Liver (tissue), 9 donors: ENCODE data around the gene TIMM13. TPM values are rescaled to one million over a fixed set of nuclear protein-coding genes. Genes with fewer than 3 reads are reported as not detected.
A peak's percentile ranks its signal among the peaks of the same experiment; 100 is the strongest.

Experiments used
- DNase-seq: peaks from one replicate; pipeline ENCODE4 v3.0.0-alpha.2; 2017; ENCODE audit warnings: low spot score
- H3K27ac ChIP-seq, 2 donors: one replicate each; pipeline ENCODE4 v1.7.0; 2013; ENCODE audit warnings: inconsistent platforms in 2 of 2, low read length in 2 of 2, control low read depth in 1 of 2, low read depth in 1 of 2, mild to moderate bottlenecking in 1 of 2
- H3K27me3 ChIP-seq, 4 donors: one replicate each; pipeline versions ENCODE4 v1.6.1 to v1.7.0; 2013; ENCODE audit warnings: low read length in 3 of 4, inconsistent platforms in 1 of 4, mild to moderate bottlenecking in 1 of 4, moderate library complexity in 1 of 4; ENCODE audit not compliant: control insufficient read depth in 4 of 4, insufficient read depth in 4 of 4
- H3K36me3 ChIP-seq, 4 donors: one replicate each; pipeline versions ENCODE4 v1.6.1 to v1.7.0; 2013; ENCODE audit warnings: low read length in 3 of 4, mild to moderate bottlenecking in 3 of 4, low read depth in 1 of 4, moderate library complexity in 1 of 4; ENCODE audit not compliant: control insufficient read depth in 4 of 4, insufficient read depth in 3 of 4
- H3K4me1 ChIP-seq, 4 donors: one replicate each; pipeline versions ENCODE4 v1.6.1 to v1.7.0; 2013; ENCODE audit warnings: low read length in 3 of 4, mild to moderate bottlenecking in 3 of 4, moderate library complexity in 1 of 4; ENCODE audit not compliant: control insufficient read depth in 4 of 4, insufficient read depth in 4 of 4
- H3K4me3 ChIP-seq, 3 donors: one replicate each; pipeline versions ENCODE4 v1.6.1 to v1.7.0; 2013; ENCODE audit warnings: low read length in 3 of 3, control low read depth in 1 of 3, low read depth in 1 of 3, mild to moderate bottlenecking in 1 of 3
- H3K9ac ChIP-seq, 2 donors: one replicate each; pipeline ENCODE4 v1.7.0; 2013; ENCODE audit warnings: low read length in 2 of 2, mild to moderate bottlenecking in 2 of 2, moderate library complexity in 2 of 2, control low read depth in 1 of 2, low read depth in 1 of 2
- H3K9me3 ChIP-seq, 4 donors: one replicate each; pipeline versions ENCODE4 v1.6.1 to v1.7.0; 2013; ENCODE audit warnings: low read length in 3 of 4; ENCODE audit not compliant: control insufficient read depth in 4 of 4
- EGR1 ChIP-seq, 2 donors: IDR thresholded peaks; 2 replicates each; pipeline ENCODE4 v1.6.1; 2016 to 2018; ENCODE audit warnings: antibody characterized with exemption in 2 of 2, low read depth in 2 of 2
- FOXA1 ChIP-seq: IDR thresholded peaks from 2 replicates; pipeline ENCODE4 v1.6.1; 2016; ENCODE audit warnings: antibody characterized with exemption
- FOXA2 ChIP-seq: IDR thresholded peaks from 2 replicates; pipeline ENCODE4 v1.6.1; 2016; ENCODE audit warnings: antibody characterized with exemption
- GABPA ChIP-seq, 2 donors: IDR thresholded peaks in 1 of 2; conservative IDR thresholded peaks in 1 of 2; 2 replicates each; pipeline ENCODE4 v1.6.1; 2016; ENCODE audit warnings: antibody characterized with exemption in 2 of 2, mild to moderate bottlenecking in 1 of 2, moderate library complexity in 1 of 2
- HNF4A ChIP-seq, 2 donors: conservative IDR thresholded peaks; 2 replicates each; pipeline ENCODE4 v1.6.1; 2016; ENCODE audit warnings: antibody characterized with exemption in 2 of 2, mild to moderate bottlenecking in 2 of 2
- HNF4G ChIP-seq: IDR thresholded peaks from 2 replicates; pipeline ENCODE4 v1.6.1; 2016; ENCODE audit warnings: antibody characterized with exemption
- JUND ChIP-seq, 2 donors: IDR thresholded peaks; 2 replicates each; pipeline ENCODE4 v1.6.1; 2016; ENCODE audit warnings: antibody characterized with exemption in 2 of 2
- NR2F2 ChIP-seq: IDR thresholded peaks from 2 replicates; pipeline ENCODE4 v1.6.1; 2016; ENCODE audit warnings: antibody characterized with exemption
- RAD21 ChIP-seq, 2 donors: IDR thresholded peaks; 2 replicates each; pipeline ENCODE4 v1.6.1; 2016; ENCODE audit warnings: antibody characterized with exemption in 2 of 2, mild to moderate bottlenecking in 2 of 2
- RXRA ChIP-seq, 2 donors: IDR thresholded peaks; 2 replicates each; pipeline ENCODE4 v1.6.1; 2017 to 2018; ENCODE audit warnings: antibody characterized with exemption in 2 of 2, mild to moderate bottlenecking in 1 of 2
- SP1 ChIP-seq: IDR thresholded peaks from 2 replicates; pipeline ENCODE4 v1.6.1; 2018; ENCODE audit warnings: antibody characterized with exemption, mild to moderate bottlenecking
- TAF1 ChIP-seq: conservative IDR thresholded peaks from 2 replicates; pipeline ENCODE4 v1.6.1; 2016; ENCODE audit warnings: antibody characterized with exemption, mild to moderate bottlenecking
- YY1 ChIP-seq: IDR thresholded peaks from 2 replicates; pipeline ENCODE4 v1.6.1; 2016; ENCODE audit warnings: antibody characterized with exemption, mild to moderate bottlenecking
- WGBS: extraction: QIAGEN DNeasy Blood & Tissue Kit; methylation state at CpG from one replicate; pipeline ENCODE4 v1.1.7; 2013; 5-methylcytosine and 5-hydroxymethylcytosine counted together
- polyA plus RNA-seq, 2 donors: library from polyadenylated mRNA; stranded (reverse) in 1 of 2; unstranded in 1 of 2; fragments of 200-250 nt in 1 of 2; fragments of >200 nt in 1 of 2; fragmentation: Nextera tagmentation in 1 of 2; extraction: Ambion mirVana in 1 of 2; gene quantifications; one replicate each; pipeline versions ENCODE4 v1.2.1 to v1.2.3, GENCODE V29; 2013 to 2015
- total RNA-seq, 2 donors: library from RNA; depleted of rRNA; stranded (reverse); fragments of >200 nt; gene quantifications; one replicate each; pipeline ENCODE4 v1.2.3, GENCODE V29; 2014
- TF ChIP-seq, protein P1 (sequence below): IDR thresholded peaks from 2 replicates; pipeline ENCODE4 v1.6.1; 2016; ENCODE audit warnings: antibody characterized with exemption
- TF ChIP-seq, protein P2 (sequence below): fragments of 150-350 bp; IDR thresholded peaks from 2 replicates; pipeline ENCODE4 v1.5.1; 2017; ENCODE audit warnings: improper control_type of control experiment, low read depth, low read length; ENCODE audit not compliant: missing input control
- TF ChIP-seq, protein P3 (sequence below): IDR thresholded peaks from 2 replicates; pipeline ENCODE4 v1.6.1; 2016; ENCODE audit warnings: antibody characterized with exemption, mild to moderate bottlenecking
- TF ChIP-seq, protein P4 (sequence below): IDR thresholded peaks from 2 replicates; pipeline ENCODE4 v1.6.1; 2016; ENCODE audit warnings: antibody characterized with exemption
- TF ChIP-seq, protein P5 (sequence below): IDR thresholded peaks from 2 replicates; pipeline ENCODE4 v1.6.1; 2016; ENCODE audit warnings: antibody characterized with exemption
- donor health status: healthy.
- donor health status: healthy.
- donor health status: healthy.
- donor health status: healthy.
- donor health status: healthy.

Gene TIMM13
- 10 to 100 TPM; 21.6 to 28.0 TPM for total RNA-seq
- 100 to 1,000 TPM in 1 of 2 donors, 10 to 100 TPM in 1; 58.8 to 137 TPM for polyA plus RNA-seq

DNA sequence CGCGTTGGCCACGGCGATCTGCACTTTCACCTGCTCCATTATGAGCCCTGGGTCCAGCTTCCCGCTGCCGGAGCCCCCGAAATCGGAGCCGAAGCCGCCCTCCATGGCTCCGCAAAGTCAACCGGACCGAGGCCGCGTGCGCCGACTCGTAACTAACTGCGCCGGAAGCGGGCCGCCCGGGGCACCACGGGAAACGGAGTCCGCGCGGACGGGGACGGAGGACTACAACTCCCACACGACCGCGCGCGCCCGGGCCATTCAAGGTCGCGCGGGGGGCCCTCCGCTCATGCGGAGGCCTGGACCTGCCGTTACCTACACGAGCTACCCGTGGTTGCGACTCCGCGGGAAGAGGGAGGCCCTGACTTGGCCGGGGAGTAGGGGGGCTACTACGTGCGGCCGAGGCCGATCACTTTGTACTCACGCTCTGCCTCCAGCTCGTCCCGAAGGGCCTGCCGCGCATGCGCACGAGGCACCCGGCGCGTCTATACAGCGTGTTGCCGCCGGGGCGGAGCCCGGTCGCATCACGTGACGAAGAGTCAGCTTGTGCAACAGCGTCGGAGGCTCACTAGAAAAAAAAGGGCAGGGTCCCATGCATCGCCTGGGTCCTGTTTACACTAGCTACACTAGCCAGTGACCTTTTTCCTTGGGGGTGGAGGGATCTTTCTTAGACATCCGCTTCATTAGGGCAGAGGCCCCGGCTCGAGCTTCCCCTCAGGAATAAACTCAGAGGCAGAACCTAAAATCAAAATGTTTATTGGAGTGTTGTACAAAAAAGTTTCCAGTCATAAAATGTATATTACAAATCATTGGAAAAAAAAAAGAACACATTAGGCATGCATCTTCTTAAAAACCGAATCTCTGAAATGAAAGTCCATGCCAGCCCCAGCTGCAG is at the start of gene TIMM13:
Gene TIMM13 (minus strand): TSS at position 158 of the 892 bp plus-strand sequence. CDS start 53 bp downstream, at position 105.
- Histone ChIP-seq H3K9ac (peak within 1 kb of the TSS; percentile 3 to 55), H3K9me3 (no peaks in the 10 kb centered on the region), H3K36me3 (peaks cover 0 to 4% (median 3%) of the 10 kb centered on the region in 4 donors), H3K27me3 (no peaks in the 10 kb centered on the region), H3K27ac (peak within 1 kb of the TSS; percentile 84 to 98), H3K4me3 (peak within 1 kb of the TSS; percentile 85 to 93 (median 88)), H3K4me1 (peaks cover 10 to 27% (median 22%) of the 10 kb centered on the region in 4 donors)
- peak; percentile 98 for DNase-seq
- TF ChIP-seq, protein P1, sequence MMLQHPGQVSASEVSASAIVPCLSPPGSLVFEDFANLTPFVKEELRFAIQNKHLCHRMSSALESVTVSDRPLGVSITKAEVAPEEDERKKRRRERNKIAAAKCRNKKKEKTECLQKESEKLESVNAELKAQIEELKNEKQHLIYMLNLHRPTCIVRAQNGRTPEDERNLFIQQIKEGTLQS, result no peak
- peak in 1 of 2 donors; percentile 8 for TF ChIP-seq JUND (IDR thresholded peaks at IDR 0.05)
- no peak for TF ChIP-seq FOXA1
- TF ChIP-seq EGR1 (IDR thresholded peaks at IDR 0.05; ENCODE audit: low read depth in 2 of 2), result no peak
- TF ChIP-seq, protein P2, sequence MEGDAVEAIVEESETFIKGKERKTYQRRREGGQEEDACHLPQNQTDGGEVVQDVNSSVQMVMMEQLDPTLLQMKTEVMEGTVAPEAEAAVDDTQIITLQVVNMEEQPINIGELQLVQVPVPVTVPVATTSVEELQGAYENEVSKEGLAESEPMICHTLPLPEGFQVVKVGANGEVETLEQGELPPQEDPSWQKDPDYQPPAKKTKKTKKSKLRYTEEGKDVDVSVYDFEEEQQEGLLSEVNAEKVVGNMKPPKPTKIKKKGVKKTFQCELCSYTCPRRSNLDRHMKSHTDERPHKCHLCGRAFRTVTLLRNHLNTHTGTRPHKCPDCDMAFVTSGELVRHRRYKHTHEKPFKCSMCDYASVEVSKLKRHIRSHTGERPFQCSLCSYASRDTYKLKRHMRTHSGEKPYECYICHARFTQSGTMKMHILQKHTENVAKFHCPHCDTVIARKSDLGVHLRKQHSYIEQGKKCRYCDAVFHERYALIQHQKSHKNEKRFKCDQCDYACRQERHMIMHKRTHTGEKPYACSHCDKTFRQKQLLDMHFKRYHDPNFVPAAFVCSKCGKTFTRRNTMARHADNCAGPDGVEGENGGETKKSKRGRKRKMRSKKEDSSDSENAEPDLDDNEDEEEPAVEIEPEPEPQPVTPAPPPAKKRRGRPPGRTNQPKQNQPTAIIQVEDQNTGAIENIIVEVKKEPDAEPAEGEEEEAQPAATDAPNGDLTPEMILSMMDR, result no peak
- TF ChIP-seq HNF4A (conservative IDR thresholded peaks at IDR 0.05), result peak in 1 of 2 donors; percentile 38
- TF ChIP-seq RAD21 (IDR thresholded peaks at IDR 0.05), result no peak
- TF ChIP-seq, protein P3, sequence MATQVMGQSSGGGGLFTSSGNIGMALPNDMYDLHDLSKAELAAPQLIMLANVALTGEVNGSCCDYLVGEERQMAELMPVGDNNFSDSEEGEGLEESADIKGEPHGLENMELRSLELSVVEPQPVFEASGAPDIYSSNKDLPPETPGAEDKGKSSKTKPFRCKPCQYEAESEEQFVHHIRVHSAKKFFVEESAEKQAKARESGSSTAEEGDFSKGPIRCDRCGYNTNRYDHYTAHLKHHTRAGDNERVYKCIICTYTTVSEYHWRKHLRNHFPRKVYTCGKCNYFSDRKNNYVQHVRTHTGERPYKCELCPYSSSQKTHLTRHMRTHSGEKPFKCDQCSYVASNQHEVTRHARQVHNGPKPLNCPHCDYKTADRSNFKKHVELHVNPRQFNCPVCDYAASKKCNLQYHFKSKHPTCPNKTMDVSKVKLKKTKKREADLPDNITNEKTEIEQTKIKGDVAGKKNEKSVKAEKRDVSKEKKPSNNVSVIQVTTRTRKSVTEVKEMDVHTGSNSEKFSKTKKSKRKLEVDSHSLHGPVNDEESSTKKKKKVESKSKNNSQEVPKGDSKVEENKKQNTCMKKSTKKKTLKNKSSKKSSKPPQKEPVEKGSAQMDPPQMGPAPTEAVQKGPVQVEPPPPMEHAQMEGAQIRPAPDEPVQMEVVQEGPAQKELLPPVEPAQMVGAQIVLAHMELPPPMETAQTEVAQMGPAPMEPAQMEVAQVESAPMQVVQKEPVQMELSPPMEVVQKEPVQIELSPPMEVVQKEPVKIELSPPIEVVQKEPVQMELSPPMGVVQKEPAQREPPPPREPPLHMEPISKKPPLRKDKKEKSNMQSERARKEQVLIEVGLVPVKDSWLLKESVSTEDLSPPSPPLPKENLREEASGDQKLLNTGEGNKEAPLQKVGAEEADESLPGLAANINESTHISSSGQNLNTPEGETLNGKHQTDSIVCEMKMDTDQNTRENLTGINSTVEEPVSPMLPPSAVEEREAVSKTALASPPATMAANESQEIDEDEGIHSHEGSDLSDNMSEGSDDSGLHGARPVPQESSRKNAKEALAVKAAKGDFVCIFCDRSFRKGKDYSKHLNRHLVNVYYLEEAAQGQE, result peak; percentile 16
- TF ChIP-seq GABPA (IDR thresholded peaks at IDR 0.05 in 1 of 2, conservative IDR thresholded peaks at IDR 0.05 in 1 of 2), result peak; percentile 64 to 92
- TF ChIP-seq RXRA (IDR thresholded peaks at IDR 0.05), result peak; percentile 82 to 86
- TF ChIP-seq, protein P4, sequence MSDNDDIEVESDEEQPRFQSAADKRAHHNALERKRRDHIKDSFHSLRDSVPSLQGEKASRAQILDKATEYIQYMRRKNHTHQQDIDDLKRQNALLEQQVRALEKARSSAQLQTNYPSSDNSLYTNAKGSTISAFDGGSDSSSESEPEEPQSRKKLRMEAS, result no peak
- TF ChIP-seq, protein P5, sequence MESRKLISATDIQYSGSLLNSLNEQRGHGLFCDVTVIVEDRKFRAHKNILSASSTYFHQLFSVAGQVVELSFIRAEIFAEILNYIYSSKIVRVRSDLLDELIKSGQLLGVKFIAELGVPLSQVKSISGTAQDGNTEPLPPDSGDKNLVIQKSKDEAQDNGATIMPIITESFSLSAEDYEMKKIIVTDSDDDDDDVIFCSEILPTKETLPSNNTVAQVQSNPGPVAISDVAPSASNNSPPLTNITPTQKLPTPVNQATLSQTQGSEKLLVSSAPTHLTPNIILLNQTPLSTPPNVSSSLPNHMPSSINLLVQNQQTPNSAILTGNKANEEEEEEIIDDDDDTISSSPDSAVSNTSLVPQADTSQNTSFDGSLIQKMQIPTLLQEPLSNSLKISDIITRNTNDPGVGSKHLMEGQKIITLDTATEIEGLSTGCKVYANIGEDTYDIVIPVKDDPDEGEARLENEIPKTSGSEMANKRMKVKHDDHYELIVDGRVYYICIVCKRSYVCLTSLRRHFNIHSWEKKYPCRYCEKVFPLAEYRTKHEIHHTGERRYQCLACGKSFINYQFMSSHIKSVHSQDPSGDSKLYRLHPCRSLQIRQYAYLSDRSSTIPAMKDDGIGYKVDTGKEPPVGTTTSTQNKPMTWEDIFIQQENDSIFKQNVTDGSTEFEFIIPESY, result no peak
- peak; percentile 51 for TF ChIP-seq SP1
- TF ChIP-seq TAF1, result no peak
- TF ChIP-seq HNF4G, result no peak
- TF ChIP-seq NR2F2, result peak; percentile 33
- TF ChIP-seq FOXA2, result peak; percentile 17
- TF ChIP-seq YY1, result peak; percentile 80
- WGBS, result under 1% methylated on average over 77 of the region's 77 CpGs
